Tibial nerve (tissue), 4 donors: ENCODE results near the gene TMEM62. TPM values are rescaled to one million over a fixed set of nuclear protein-coding genes. Genes with fewer than 3 reads are reported as not detected.

Source experiments
- DNase-seq, 2 donors: peaks; one replicate each; pipeline ENCODE4 v3.0.0-alpha.2; 2019; ENCODE audit warnings: low spot score in 2 of 2
- H3K27ac ChIP-seq, 4 donors: fragments of 200-600 bp; sonication (generic) in 3 of 4; one replicate each; pipeline ENCODE4 v1.5.1; 2017 to 2019; ENCODE audit warnings: mild to moderate bottlenecking in 1 of 4
- H3K27me3 ChIP-seq, 2 donors: fragments of 200-600 bp; sonication (generic) in 1 of 2; one replicate each; pipeline versions ENCODE4 v1.5.1 to v1.6.0; 2017 to 2019
- H3K36me3 ChIP-seq, 3 donors: fragments of 200-600 bp; sonication (generic); one replicate each; pipeline ENCODE4 v1.5.1; 2018 to 2019
- H3K4me1 ChIP-seq, 4 donors: fragments of 200-600 bp; sonication (generic) in 3 of 4; one replicate each; pipeline ENCODE4 v1.5.1; 2017 to 2019
- H3K4me3 ChIP-seq, 4 donors: fragments of 200-600 bp; sonication (generic) in 3 of 4; one replicate each; pipeline ENCODE4 v1.5.1; 2017 to 2019; ENCODE audit warnings: mild to moderate bottlenecking in 1 of 4, moderate library complexity in 1 of 4
- H3K9me3 ChIP-seq, 4 donors: fragments of 200-600 bp; sonication (generic) in 3 of 4; one replicate each; pipeline ENCODE4 v1.5.1; 2017 to 2019
- EP300 ChIP-seq, 2 donors: sonication (generic); formaldehyde crosslinking; IDR thresholded peaks; one replicate each; pipeline ENCODE4 v1.6.1; 2017; ENCODE audit warnings: antibody characterized with exemption in 2 of 2, mild to moderate bottlenecking in 1 of 2
- POLR2A ChIP-seq, 2 donors: fragments of 450-650 bp; IDR thresholded peaks; one replicate each; pipeline ENCODE4 v1.6.1; 2017; ENCODE audit warnings: antibody characterized with exemption in 2 of 2, mild to moderate bottlenecking in 2 of 2, moderate library complexity in 2 of 2
- WGBS, 2 donors: methylation state at CpG; one replicate each; pipeline ENCODE4 v1.1.5; 2018; 5-methylcytosine and 5-hydroxymethylcytosine counted together
- total RNA-seq, 4 donors: library from RNA; depleted of rRNA; stranded (reverse); fragments of >200 nt; gene quantifications; one replicate each; pipeline ENCODE4 v1.1.0, GENCODE V29; 2016
- TF ChIP-seq, protein P1 (sequence below), 5 experiments: fragments of 200-600 bp in 3 of 5; fragments of 450-650 bp in 2 of 5; sonication (generic) in 3 of 5; IDR thresholded peaks; one replicate each; pipeline ENCODE4 v1.5.1; 2016 to 2019; ENCODE audit warnings: antibody characterized with exemption in 5 of 5, mild to moderate bottlenecking in 3 of 5, moderate library complexity in 2 of 5

The TMEM62 gene
- total RNA-seq, 4 donors from 2014 or later, result 19.5 to 49.8 (median 35.6) TPM

DNA sequence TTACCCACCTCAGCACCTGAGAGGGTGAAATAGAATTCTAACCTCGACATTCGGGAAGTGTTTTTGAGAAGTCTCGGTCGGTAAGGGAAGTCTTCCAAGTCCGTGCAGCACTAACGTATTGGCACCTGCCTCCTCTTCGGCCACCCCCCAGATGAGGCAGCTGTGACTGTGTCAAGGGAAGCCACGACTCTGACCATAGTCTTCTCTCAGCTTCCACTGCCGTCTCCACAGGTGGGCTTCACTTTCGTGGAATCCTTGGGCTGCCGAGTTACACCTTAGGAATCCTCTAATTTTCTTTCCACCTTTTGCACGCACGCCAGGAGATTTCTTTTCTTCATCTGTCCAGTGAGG, 52.6 kb downstream of the TMEM62 start:
- Histone ChIP-seq H3K36me3 (peaks cover 0 to 41% (median 8%) of the 10 kb centered on the region in 3 donors), H3K27me3 (no peaks in the 10 kb centered on the region), H3K27ac (peak overlapping the region; percentile 84 to 98 (median 93)), H3K4me1 (peaks cover 0 to 44% (median 14%) of the 10 kb centered on the region in 4 donors), H3K9me3 (no peaks in the 10 kb centered on the region), H3K4me3 (peak overlapping the region; percentile 77 to 93 (median 86))
- WGBS, 2 donors, result 2 to 3% methylated on average over 13 of the region's 13 CpGs
- no peak for DNase-seq
- TF ChIP-seq POLR2A (IDR thresholded peaks at IDR 0.05) (no peak), EP300 (IDR thresholded peaks at IDR 0.05) (no peak)
- TF ChIP-seq, protein P1, sequence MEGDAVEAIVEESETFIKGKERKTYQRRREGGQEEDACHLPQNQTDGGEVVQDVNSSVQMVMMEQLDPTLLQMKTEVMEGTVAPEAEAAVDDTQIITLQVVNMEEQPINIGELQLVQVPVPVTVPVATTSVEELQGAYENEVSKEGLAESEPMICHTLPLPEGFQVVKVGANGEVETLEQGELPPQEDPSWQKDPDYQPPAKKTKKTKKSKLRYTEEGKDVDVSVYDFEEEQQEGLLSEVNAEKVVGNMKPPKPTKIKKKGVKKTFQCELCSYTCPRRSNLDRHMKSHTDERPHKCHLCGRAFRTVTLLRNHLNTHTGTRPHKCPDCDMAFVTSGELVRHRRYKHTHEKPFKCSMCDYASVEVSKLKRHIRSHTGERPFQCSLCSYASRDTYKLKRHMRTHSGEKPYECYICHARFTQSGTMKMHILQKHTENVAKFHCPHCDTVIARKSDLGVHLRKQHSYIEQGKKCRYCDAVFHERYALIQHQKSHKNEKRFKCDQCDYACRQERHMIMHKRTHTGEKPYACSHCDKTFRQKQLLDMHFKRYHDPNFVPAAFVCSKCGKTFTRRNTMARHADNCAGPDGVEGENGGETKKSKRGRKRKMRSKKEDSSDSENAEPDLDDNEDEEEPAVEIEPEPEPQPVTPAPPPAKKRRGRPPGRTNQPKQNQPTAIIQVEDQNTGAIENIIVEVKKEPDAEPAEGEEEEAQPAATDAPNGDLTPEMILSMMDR (IDR thresholded peaks at IDR 0.05), result no peak

DNA sequence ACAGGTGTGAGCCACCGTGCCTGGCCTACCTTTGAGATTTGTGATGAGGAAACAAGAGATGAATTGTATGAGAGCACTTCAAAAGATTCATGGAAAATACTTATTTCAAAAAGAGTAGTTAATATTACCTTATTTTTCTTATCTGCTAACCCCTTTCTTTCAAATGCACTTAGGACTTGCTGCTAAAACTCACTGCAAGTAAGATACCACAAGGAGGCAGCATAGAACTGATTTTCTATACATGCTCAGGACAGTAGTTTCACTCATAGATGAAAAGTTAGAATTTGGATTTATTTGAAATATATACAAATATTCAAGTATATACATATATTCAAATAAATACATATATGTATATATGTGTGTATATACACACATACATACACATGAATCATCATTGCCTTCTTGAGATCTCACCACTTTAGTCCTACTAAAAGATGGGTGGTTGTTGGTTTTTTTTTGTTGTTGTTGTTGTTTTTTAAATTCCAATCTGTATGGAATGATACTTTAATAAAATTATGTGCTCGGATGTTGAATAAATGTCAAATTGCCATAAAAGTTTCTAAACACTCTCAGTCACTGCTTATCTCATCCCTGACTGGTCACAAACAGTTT, 54.3 kb downstream of the TMEM62 start:
- 55 to 56% methylated on average over 2 of the region's 2 CpGs for WGBS, 2 donors
- no peak for TF ChIP-seq EP300 (IDR thresholded peaks at IDR 0.05)
- TF ChIP-seq, protein P1 (IDR thresholded peaks at IDR 0.05), result peak; percentile 32 to 53 (median 48)
- Histone ChIP-seq H3K9me3 (no peaks in the 10 kb centered on the region), H3K27me3 (no peaks in the 10 kb centered on the region), H3K4me1 (peaks cover 0 to 44% (median 14%) of the 10 kb centered on the region in 4 donors), H3K27ac (no peak overlapping the region), H3K36me3 (peaks cover 0 to 42% (median 21%) of the 10 kb centered on the region in 3 donors), H3K4me3 (no peak overlapping the region)
- DNase-seq, result no peak

DNA sequence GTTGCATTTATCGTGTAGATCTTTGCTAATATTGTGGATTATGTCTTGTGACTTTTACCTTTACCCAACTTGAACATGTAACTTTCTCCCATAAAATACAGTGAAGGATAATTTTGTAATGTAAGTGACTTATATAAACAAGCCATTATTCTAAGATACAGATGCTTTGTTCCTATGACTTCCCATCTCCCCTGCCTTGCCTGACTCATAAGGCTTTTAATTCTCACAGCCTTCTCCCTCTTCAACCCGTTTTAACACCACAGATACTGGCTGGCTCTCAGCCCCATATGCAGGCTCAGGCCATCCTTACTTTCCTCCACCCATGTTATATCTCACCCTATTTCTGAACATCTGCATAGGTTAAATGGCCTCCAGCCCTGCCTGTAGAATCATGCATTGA, 55.9 kb downstream of the TMEM62 start:
- Histone ChIP-seq H3K9me3 (no peaks in the 10 kb centered on the region), H3K27ac (no peak overlapping the region)

DNA sequence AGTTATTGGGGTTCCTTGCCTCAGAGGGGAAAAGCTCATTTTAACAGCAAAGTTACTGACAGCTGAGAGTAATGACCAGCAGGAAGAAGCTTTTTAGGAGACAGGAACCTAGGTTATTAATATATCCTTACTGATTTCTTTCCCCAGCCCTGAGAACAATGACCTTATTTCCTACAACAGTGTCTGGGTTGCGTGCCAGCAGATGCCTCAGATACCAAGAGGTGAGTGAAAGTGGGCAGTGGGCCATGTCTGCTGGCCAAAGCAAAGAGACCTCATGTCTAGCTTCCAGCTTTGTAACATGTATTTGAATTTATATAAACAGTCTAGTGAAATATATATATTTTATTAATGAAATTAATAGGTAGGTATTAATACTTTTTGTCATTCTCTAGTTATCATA, 56.8 kb downstream of the TMEM62 start:
- H3K36me3 ChIP-seq, result peaks cover 0 to 61% (median 21%) of the 10 kb centered on the region in 3 donors

More for the DNA sequence above, 55.9 kb downstream of the TMEM62 start:
- no peaks in the 10 kb centered on the region for H3K27me3 ChIP-seq
- WGBS, 2 donors, result 83 to 86% methylated on average over 2 of the region's 2 CpGs
- peaks cover 0 to 52% (median 21%) of the 10 kb centered on the region in 3 donors for H3K36me3 ChIP-seq
- TF ChIP-seq, protein P1 (IDR thresholded peaks at IDR 0.05), result no peak
- no peak for TF ChIP-seq POLR2A (IDR thresholded peaks at IDR 0.05)
- H3K4me3 ChIP-seq, result no peak overlapping the region
- DNase-seq, result no peak
- peaks cover 0 to 44% (median 14%) of the 10 kb centered on the region in 4 donors for H3K4me1 ChIP-seq

DNA sequence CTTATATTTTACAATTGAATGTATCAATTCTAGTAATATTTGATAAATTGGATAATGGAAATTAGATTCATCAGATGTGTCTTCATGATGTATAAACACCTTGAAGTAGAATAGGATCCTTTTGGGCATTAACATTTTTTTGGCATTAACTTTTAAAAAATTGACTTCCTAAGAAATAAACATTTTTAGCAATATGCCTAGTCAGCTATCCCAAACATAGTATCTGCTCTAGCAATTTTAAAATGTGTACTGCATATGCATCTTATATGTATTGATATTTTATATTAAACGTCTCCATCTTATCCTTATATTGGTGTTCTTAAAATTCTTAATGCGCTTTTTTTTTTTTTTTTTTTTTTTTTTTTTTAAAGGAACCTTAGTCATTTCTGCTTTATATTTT, 60.3 kb downstream of the TMEM62 start:
- Histone ChIP-seq H3K4me3 (no peak overlapping the region), H3K9me3 (peaks cover 0 to 5% (median 0%) of the 10 kb centered on the region in 4 donors), H3K27me3 (no peaks in the 10 kb centered on the region), H3K27ac (no peak overlapping the region), H3K4me1 (peaks cover 0 to 10% (median 0%) of the 10 kb centered on the region in 4 donors), H3K36me3 (peaks cover 0 to 93% (median 21%) of the 10 kb centered on the region in 3 donors)
- DNase-seq, result no peak
- no peak for TF ChIP-seq EP300 (IDR thresholded peaks at IDR 0.05)
- TF ChIP-seq, protein P1 (IDR thresholded peaks at IDR 0.05), result no peak
- no peak for TF ChIP-seq POLR2A (IDR thresholded peaks at IDR 0.05)
- WGBS, 2 donors, result 84 to 89% methylated on average over 2 of the region's 2 CpGs

More for the DNA sequence above, 56.8 kb downstream of the TMEM62 start:
- no peak overlapping the region for H3K4me3 ChIP-seq
- TF ChIP-seq POLR2A (IDR thresholded peaks at IDR 0.05) (no peak), EP300 (IDR thresholded peaks at IDR 0.05) (no peak)
- TF ChIP-seq, protein P1 (IDR thresholded peaks at IDR 0.05), result no peak
- H3K4me1 ChIP-seq, result peaks cover 0 to 37% (median 14%) of the 10 kb centered on the region in 4 donors
- H3K9me3 ChIP-seq, result no peaks in the 10 kb centered on the region
- no peak overlapping the region for H3K27ac ChIP-seq
- no peaks in the 10 kb centered on the region for H3K27me3 ChIP-seq
- DNase-seq, result no peak
- WGBS, 2 donors, result 81 to 88% methylated on average over 1 of the region's 1 CpG
